Ovary (tissue), 9 donors: Measurements from ENCODE around the gene FTL. TPM values are rescaled to one million over a fixed set of nuclear protein-coding genes. Genes with fewer than 3 reads are reported as not detected.
A peak's percentile ranks its signal among the peaks of the same experiment; 100 is the strongest.

Experiments used
- DNase-seq, 5 donors: peaks; one replicate each; pipeline ENCODE4 v3.0.0-alpha.2; 2019 to 2020
- H3K27ac ChIP-seq, 2 donors: fragments of 200-600 bp; one replicate each; pipeline versions ENCODE4 v1.5.1 to v1.8.0; 2019 to 2022
- H3K27me3 ChIP-seq: fragments of 200-600 bp; one replicate; pipeline ENCODE4 v1.8.0; 2022
- H3K36me3 ChIP-seq: fragments of 200-600 bp; sonication (generic); one replicate; pipeline ENCODE4 v1.5.1; 2019
- H3K4me1 ChIP-seq: one replicate; pipeline ENCODE4 v1.8.1; 2013; ENCODE audit warnings: mild to moderate bottlenecking, moderate library complexity; ENCODE audit not compliant: insufficient read depth
- H3K4me3 ChIP-seq: fragments of 200-600 bp; sonication (generic); one replicate; pipeline ENCODE4 v1.5.1; 2017
- H3K9me3 ChIP-seq, 2 donors: fragments of 200-600 bp in 1 of 2; sonication (generic) in 1 of 2; one replicate each; pipeline versions ENCODE4 v1.5.1 to v1.8.1; 2013 to 2019; ENCODE audit warnings: mild to moderate bottlenecking in 1 of 2, moderate library complexity in 1 of 2
- CTCF ChIP-seq, 3 donors: fragments of 450-650 bp in 2 of 3; fragments of 200-600 bp in 1 of 3; IDR thresholded peaks; one replicate each; pipeline versions ENCODE4 v1.5.1 to v1.8.0; 2016 to 2022; ENCODE audit warnings: antibody characterized with exemption in 3 of 3, mild to moderate bottlenecking in 1 of 3
- EP300 ChIP-seq: sonication (generic); formaldehyde crosslinking; IDR thresholded peaks from one replicate; pipeline ENCODE4 v1.6.1; 2017; ENCODE audit warnings: antibody characterized with exemption
- POLR2A ChIP-seq: fragments of 450-650 bp; IDR thresholded peaks from one replicate; pipeline ENCODE4 v1.6.1; 2017; ENCODE audit warnings: antibody characterized with exemption, mild to moderate bottlenecking, moderate library complexity
- WGBS, 3 donors: extraction: QIAGEN DNeasy Blood & Tissue Kit in 1 of 3; methylation state at CpG; one replicate each; pipeline versions ENCODE4 v1.1.5 to v1.1.7; 2013 to 2017; 5-methylcytosine and 5-hydroxymethylcytosine counted together
- intact Hi-C, 4 donors: fragments of 100-400 bp; cut with DNase I; formaldehyde crosslinking; loops; one replicate each; pipeline versions ENCODE4 v1.11.0 to v1.15.1; 2022 to 2023
- polyA plus RNA-seq, 2 donors: library from polyadenylated mRNA; stranded (reverse); fragments of 200-250 nt in 1 of 2; fragments of 350-450 nt in 1 of 2; fragmentation: Illumina TruSeq in 1 of 2; extraction: RNeasy Lipid Tissue Mini Kit (QIAGEN cat#74804) in 1 of 2; gene quantifications; one replicate each; pipeline ENCODE4 v1.2.3, GENCODE V29; 2013 to 2014
- total RNA-seq, 7 donors: library from RNA; depleted of rRNA in 2 of 7; stranded (reverse); fragments of >200 nt in 2 of 7; fragmentation: NEBNext Ultra II Directional in 3 of 7; extraction: Animal tissue kit (Norgen Biotek cat#: 25700) in 3 of 7; gene quantifications; one replicate each; pipeline versions ENCODE4 v1.1.0 to v1.2.4, GENCODE V29; 2016 to 2023
- donor health status: DM: no; HTN: no; CAD: no; lungs with moderate emphysema.
- donor health status: DM: no; HTN: no; CAD: no.
- donor health status: Bipolar disorder and iron deficiency.
- donor health status: DM: yes; HTN: yes; CAD: no.
- donor health status: DM: no; HTN: no; CAD: no.
- donor health status: DM: yes; HTN: yes; CAD: no.

The FTL gene
- total and polyA plus RNA-seq, 9 donors = 1,608 to 3,617 (median 2,643) TPM

GRCh38 chr19:48997972-48998371 lies 32.9 kb downstream of the FTL start:
- intact Hi-C loops = no loop called here
- no peaks in the 10 kb centered on the region for H3K27me3 ChIP-seq
- no peak for DNase-seq
- TF ChIP-seq CTCF (IDR thresholded peaks at IDR 0.05) (no peak), POLR2A (no peak), EP300 (no peak)
- H3K27ac ChIP-seq = no peak overlapping the region
- 75 to 83% (median 78%) methylated on average over 5 of the region's 5 CpGs for WGBS, 3 donors
- peaks cover 4% of the 10 kb centered on the region for H3K4me1 ChIP-seq
- H3K36me3 ChIP-seq = no peaks in the 10 kb centered on the region
- H3K9me3 ChIP-seq = no peaks in the 10 kb centered on the region
- H3K4me3 ChIP-seq = no peak overlapping the region

GRCh38 chr19:48999481-49000325 lies 34.6 kb downstream of the FTL start:
- no peaks in the 10 kb centered on the region for H3K9me3 ChIP-seq
- H3K4me1 ChIP-seq = peaks cover 1% of the 10 kb centered on the region
- H3K27me3 ChIP-seq = no peaks in the 10 kb centered on the region
- peak in 1 of 5 donors; percentile 57 for DNase-seq
- TF ChIP-seq POLR2A (no peak), CTCF (IDR thresholded peaks at IDR 0.05) (peak in 1 of 3 donors; percentile 8)
- intact Hi-C loops = no loop called here
- H3K36me3 ChIP-seq = no peaks in the 10 kb centered on the region
- WGBS, 3 donors = 51 to 57% (median 55%) methylated on average over 16 of the region's 16 CpGs
- no peak overlapping the region for H3K27ac ChIP-seq
- no peak overlapping the region for H3K4me3 ChIP-seq

- no peaks in the 10 kb centered on the region for H3K9me3 ChIP-seq
- no peak overlapping the region for H3K27ac ChIP-seq
- DNase-seq = no peak
- 97 to 99% (median 98%) methylated on average over 15 of the region's 15 CpGs for WGBS, 3 donors
- no peaks in the 10 kb centered on the region for H3K4me1 ChIP-seq
- no peak overlapping the region for H3K4me3 ChIP-seq
- intact Hi-C loops = no loop called here
- H3K36me3 ChIP-seq = no peaks in the 10 kb centered on the region
- H3K27me3 ChIP-seq = no peaks in the 10 kb centered on the region
- TF ChIP-seq CTCF (IDR thresholded peaks at IDR 0.05) = no peak
- no peak for TF ChIP-seq EP300
- TF ChIP-seq POLR2A = no peak
Observed at GRCh38 chr19:49004133-49004532, 39.0 kb downstream of the FTL start.

GRCh38 chr19:49004964-49005614 lies 40.0 kb downstream of the FTL start:
- no peaks in the 10 kb centered on the region for H3K27me3 ChIP-seq
- H3K36me3 ChIP-seq = no peaks in the 10 kb centered on the region
- intact Hi-C loops = no loop called here
- 89 to 96% (median 93%) methylated on average over 7 of the region's 7 CpGs for WGBS, 3 donors
- H3K4me1 ChIP-seq = no peaks in the 10 kb centered on the region
- no peak overlapping the region for H3K27ac ChIP-seq
- H3K9me3 ChIP-seq = no peaks in the 10 kb centered on the region
- DNase-seq = no peak
- H3K4me3 ChIP-seq = no peak overlapping the region
- no peak for TF ChIP-seq POLR2A
- TF ChIP-seq EP300 = no peak
- no peak for TF ChIP-seq CTCF (IDR thresholded peaks at IDR 0.05)
